Uterus (tissue), 2 donors: Measurements from ENCODE around the gene CAB39.

Experiments
- POLR2A ChIP-seq, 2 donors: fragments of 450-650 bp; IDR thresholded peaks; one replicate each; pipeline ENCODE4 v1.6.1; 2016; ENCODE audit warnings: antibody characterized with exemption in 2 of 2, mild to moderate bottlenecking in 1 of 2, moderate library complexity in 1 of 2
- TF ChIP-seq, protein P1 (sequence below), 4 experiments: fragments of 200-600 bp in 2 of 4; fragments of 450-650 bp in 2 of 4; sonication (generic) in 2 of 4; IDR thresholded peaks; one replicate each; pipeline ENCODE4 v1.5.1; 2016 to 2019; ENCODE audit warnings: antibody characterized with exemption in 4 of 4, mild to moderate bottlenecking in 2 of 4, moderate library complexity in 1 of 4

GRCh38 chr2:230714136-230714480 lies 1.5 kb downstream of the CAB39 start:
- TF ChIP-seq, protein P1, sequence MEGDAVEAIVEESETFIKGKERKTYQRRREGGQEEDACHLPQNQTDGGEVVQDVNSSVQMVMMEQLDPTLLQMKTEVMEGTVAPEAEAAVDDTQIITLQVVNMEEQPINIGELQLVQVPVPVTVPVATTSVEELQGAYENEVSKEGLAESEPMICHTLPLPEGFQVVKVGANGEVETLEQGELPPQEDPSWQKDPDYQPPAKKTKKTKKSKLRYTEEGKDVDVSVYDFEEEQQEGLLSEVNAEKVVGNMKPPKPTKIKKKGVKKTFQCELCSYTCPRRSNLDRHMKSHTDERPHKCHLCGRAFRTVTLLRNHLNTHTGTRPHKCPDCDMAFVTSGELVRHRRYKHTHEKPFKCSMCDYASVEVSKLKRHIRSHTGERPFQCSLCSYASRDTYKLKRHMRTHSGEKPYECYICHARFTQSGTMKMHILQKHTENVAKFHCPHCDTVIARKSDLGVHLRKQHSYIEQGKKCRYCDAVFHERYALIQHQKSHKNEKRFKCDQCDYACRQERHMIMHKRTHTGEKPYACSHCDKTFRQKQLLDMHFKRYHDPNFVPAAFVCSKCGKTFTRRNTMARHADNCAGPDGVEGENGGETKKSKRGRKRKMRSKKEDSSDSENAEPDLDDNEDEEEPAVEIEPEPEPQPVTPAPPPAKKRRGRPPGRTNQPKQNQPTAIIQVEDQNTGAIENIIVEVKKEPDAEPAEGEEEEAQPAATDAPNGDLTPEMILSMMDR (IDR thresholded peaks at IDR 0.05), result no peak
- TF ChIP-seq POLR2A (IDR thresholded peaks at IDR 0.05), result no peak
